ENCODE results near the gene OVAAL. TPM values are rescaled to one million over a fixed set of nuclear protein-coding genes. Genes with fewer than 3 reads are reported as not detected.
"Not testable (repeated sequence)": the region's sequence is repeated elsewhere in the genome, so short reads cannot be mapped to it uniquely, and the experiment has no call there.

The OVAAL gene
- total RNA-seq, 1 experiment from 2014 or later: not detected

DNA sequence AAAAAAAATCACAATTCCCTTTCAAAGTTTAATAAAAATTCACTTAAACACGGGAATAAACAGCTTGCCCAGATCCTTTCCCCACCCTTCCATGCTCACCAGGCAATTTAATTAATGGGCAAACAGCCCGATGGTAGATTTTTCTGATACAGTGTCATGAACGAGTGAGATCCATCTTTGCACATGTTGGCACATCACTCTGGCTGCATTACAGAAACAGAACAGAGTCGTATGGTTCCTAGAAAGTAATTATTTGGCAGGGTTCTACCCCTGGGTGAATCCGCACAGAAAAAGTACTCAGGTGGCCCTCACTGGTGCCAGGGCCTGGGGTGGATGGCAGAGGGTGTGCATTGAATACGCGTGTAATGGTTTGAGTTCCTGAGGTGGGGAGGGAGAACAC, 24.6 kb upstream of the OVAAL start:
- peak; percentile 62 for DNase-seq
- H3K36me3 ChIP-seq: no peaks in the 10 kb centered on the region
- H3K9me3 ChIP-seq: no peaks in the 10 kb centered on the region
- no peak overlapping the region for H3K4me3 ChIP-seq
- no peaks in the 10 kb centered on the region for H3K27me3 ChIP-seq

DNA sequence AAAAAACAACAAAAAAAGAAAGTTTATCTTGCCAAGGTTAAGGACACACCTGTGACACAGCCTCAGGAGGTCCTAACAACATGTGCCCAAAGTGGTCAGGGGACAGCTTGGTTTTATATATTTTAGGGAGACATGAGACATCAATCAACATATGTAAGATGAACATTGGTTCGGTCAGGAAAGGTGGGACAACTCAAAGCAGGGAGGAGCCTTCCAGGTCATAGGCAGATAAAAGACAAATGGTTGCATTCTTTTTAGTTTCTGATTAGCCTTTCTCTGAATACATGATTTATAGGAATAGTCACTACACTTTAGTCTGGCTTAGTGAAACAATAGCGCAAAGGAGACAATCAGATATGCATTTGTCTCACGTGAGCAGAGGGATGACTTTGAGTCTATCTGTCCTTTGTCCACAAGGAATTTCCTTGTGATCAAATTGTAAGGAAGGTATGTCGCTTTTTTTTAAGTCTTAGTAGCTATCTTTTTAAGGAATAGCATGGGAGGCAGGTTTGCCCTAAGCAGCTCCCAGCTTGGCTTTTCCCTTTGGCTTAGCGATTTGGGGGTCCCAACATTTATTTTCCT, 23.3 kb upstream of the OVAAL start:
- H3K4me3 ChIP-seq: no peak overlapping the region
- no peaks in the 10 kb centered on the region for H3K27me3 ChIP-seq
- no peaks in the 10 kb centered on the region for H3K36me3 ChIP-seq
- H3K9me3 ChIP-seq: no peaks in the 10 kb centered on the region
- no peak for DNase-seq

DNA sequence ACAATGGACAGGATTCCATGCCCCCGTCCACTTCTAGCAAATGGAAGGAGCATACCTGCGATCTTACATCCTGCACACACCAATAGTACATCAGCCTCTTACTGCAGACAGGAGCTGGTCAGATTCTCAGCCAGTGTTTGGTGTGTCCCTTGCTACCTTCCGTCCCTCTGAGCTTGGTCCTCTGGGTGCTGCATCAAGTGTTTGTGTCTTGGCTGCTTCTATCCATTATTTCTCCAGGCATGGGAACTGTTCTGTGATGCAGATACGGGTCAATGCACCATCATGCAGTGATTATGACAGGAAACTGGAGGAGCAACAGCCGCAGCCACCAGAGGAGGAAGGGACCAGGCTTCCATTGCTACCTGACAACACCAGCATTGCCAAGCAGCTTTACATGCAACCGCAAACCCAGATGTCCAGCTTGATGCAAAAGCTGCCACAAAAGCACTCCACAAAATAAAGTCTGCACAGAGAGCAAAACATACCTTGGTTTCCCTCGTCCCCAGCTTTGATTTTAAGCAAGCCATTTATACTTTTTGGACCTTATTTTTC, 21.9 kb upstream of the OVAAL start:
- DNase-seq: no peak
- H3K9me3 ChIP-seq: no peaks in the 10 kb centered on the region
- no peaks in the 10 kb centered on the region for H3K27me3 ChIP-seq
- no peak overlapping the region for H3K4me3 ChIP-seq
- H3K36me3 ChIP-seq: no peaks in the 10 kb centered on the region

DNA sequence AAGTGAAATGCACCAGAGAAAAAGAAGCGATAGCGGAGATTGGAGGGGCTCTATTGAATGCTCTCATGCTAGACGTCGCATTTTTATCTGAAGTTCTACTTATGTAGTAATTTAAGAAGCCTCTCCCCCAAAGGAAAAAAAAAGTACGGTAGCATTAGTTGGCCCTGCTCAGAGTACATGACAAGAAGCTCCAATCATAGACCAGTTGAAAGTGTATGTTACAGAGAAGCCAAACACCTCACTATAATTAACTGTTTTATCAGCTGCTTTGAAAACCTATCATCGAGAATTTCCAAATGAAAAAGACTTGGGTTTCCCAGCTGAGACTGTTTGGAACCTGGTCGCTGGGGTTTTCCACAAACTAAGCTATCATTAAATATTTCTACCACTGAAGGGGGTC, 19.6 kb upstream of the OVAAL start:
- H3K27me3 ChIP-seq: no peaks in the 10 kb centered on the region
- H3K4me3 ChIP-seq: no peak overlapping the region
- no peaks in the 10 kb centered on the region for H3K9me3 ChIP-seq
- H3K36me3 ChIP-seq: no peaks in the 10 kb centered on the region
- no peak for DNase-seq

DNA sequence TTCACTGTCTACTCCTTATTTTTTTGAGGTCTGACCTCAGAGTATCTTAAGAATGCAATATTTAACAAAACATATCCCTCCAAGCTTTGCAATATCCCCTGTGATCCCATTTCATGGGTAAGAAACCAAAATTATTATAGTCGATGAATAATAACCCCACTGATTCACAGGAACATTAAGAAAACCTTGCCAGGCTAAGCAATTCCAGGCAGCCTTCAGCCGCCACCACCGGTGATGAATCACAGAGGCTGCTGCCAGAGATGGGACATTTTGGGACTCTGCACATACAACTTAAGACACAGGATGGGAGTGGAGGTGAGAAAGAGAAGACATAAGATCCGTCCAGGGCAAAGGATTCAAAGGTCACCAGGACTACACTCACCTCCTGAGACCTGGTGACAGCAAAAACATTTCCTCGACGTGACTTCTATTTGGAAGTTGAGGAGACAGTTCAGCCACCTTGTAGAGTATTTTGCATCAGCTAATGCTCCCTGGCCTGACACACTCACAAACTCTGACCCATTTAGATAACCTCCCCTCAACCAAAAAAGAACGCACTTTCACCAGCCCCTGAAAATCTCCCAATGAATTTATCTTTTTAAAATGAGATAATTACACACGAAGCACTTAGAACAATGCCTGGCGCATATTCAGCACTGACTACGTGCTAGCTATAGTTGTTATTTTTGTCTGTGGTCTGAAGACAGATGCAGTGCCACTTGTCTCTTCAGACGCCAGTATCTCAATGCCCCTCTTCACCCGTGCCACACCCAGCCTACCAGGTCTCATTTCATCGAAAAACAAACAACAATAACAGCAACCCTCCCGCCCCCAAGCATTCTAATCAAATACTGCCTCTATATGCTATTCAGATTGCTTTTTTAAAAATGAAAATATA, 17.8 kb upstream of the OVAAL start:
- Histone ChIP-seq H3K9me3 (no peaks in the 10 kb centered on the region), H3K36me3 (no peaks in the 10 kb centered on the region), H3K27me3 (no peaks in the 10 kb centered on the region), H3K4me3 (no peak overlapping the region)
- DNase-seq: peak; percentile 81

DNA sequence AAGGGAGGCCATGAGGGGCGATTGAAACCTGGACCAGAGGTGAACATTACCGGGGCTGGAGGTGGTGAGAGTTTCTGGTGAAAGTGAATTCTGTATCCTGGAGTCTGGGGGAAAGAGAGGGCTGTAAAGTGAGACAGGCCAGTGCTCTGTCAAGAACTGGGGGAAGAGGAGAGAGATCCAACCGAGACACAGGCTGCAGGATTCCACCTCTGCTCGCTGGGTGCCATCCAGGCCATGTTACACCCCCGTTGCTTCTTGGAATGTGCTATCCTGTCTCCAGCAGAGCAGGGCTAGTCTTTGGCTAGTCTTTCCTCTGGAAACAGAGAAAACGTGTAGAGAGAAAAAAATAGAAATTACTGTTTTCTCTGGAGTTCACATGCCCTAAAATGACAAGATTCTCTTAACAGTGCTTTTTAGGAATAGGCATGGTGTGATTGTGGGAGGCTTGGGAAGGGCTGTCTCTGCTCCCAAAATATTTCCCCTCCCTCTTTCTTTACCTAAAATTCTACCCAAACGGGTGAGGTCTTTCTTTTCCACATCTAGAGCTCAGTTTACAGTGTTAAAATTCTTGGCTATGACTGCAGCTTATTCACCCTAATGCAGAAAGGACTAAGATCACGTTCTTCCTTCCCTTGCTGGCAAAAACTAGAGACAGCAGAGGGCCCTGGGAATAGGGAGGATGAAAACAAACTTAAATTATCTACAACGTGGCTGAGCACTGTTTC, 16.5 kb upstream of the OVAAL start:
- peak; percentile 80 for DNase-seq
- no peaks in the 10 kb centered on the region for H3K27me3 ChIP-seq
- H3K4me3 ChIP-seq: no peak overlapping the region
- no peaks in the 10 kb centered on the region for H3K9me3 ChIP-seq
- H3K36me3 ChIP-seq: no peaks in the 10 kb centered on the region

DNA sequence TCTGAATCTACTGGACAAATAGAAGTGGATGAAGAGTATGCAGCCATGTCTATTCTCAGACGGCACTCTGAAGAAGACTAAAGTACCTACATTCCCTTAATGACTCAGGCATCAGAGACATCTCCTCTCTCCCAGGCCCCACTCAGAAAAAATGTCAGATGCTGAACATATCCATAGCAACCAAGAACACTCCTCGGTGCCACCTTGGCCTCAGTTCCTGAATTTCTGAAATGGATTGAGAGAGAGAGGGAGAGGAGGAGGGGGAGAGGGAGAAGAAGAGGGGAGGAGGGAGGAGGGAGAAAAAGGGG, 16.0 kb upstream of the OVAAL start:
- H3K36me3 ChIP-seq: no peaks in the 10 kb centered on the region
- peak; percentile 15 for DNase-seq

DNA sequence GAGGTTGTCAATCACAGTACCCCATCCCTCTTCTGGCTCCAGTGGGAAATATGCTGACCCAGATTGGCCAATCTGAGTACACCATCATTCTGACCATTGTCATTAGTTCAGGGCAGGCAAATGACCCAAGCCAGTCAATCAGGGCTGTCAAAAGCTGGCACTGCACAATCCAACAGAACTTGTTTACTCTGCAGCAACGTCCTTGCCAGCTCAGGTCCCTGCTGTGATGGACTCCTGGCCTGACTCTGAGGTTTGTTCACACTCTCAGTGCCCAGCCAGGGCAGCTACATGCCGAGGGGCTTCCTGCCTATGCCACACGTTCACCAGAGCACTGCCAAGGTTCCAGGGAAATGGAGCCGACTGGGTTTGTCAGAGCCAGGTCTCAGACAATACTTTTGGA, 14.7 kb upstream of the OVAAL start:
- Histone ChIP-seq H3K36me3 (no peaks in the 10 kb centered on the region), H3K4me3 (no peak overlapping the region), H3K27me3 (no peaks in the 10 kb centered on the region), H3K9me3 (no peaks in the 10 kb centered on the region)
- DNase-seq: peak; percentile 58

More for the DNA sequence above, 16.0 kb upstream of the OVAAL start:
- Histone ChIP-seq H3K27me3 (no peaks in the 10 kb centered on the region), H3K9me3 (no peaks in the 10 kb centered on the region), H3K4me3 (no peak overlapping the region)

DNA sequence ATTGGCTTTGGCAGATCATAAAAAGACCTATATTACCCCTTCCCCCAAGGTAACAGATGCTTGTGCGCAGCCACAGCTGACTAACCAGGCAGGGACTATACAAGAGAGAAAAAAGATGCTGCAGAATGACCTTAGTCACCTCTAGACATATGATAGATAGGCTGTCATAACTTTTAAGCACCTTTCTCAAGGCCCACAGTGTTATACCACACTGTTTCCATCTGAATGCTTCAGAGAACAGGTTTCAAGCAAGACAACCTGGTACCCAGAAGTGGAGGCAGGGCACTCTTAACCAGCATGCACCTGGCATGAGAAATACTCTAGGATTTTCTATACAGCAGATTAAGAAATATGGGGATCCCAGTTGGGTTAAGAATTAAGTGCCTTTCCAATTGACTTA, 12.8 kb upstream of the OVAAL start:
- no peak for DNase-seq
- no peak overlapping the region for H3K4me3 ChIP-seq
- H3K36me3 ChIP-seq: no peaks in the 10 kb centered on the region
- no peaks in the 10 kb centered on the region for H3K27me3 ChIP-seq
- H3K9me3 ChIP-seq: no peaks in the 10 kb centered on the region

DNA sequence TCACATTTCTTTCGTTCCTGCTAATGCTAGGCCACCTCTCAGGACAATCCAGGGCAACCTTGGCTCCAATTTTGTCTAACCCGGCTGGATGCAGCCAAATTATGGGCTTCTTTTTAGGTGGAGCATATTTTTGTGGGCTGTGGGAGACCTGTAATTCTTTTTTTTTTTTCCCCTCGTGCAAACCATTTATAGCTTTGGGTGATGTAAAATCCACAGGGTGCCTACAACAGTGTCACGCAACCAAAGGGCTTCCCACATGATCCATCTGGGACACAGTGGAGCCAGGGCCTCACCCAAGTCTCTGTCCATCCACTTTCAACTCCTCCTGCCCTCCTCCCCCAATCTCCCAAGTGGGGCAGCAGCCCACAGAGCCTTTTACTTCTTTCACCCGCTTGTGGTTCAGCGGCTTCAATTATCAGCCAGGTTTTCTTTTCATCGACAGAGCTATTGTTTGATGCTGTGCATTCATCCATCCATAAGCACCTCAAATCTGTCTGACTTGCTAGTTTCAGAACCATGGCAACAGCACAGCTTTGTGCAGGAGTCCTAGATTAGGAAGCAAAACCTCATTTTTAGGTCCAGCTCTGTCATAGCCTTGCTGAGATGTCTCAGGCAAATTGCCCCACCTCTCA, 10.0 kb upstream of the OVAAL start:
- Histone ChIP-seq H3K9me3 (no peaks in the 10 kb centered on the region), H3K27me3 (no peaks in the 10 kb centered on the region), H3K36me3 (no peaks in the 10 kb centered on the region), H3K4me3 (no peak overlapping the region)
- DNase-seq: no peak

DNA sequence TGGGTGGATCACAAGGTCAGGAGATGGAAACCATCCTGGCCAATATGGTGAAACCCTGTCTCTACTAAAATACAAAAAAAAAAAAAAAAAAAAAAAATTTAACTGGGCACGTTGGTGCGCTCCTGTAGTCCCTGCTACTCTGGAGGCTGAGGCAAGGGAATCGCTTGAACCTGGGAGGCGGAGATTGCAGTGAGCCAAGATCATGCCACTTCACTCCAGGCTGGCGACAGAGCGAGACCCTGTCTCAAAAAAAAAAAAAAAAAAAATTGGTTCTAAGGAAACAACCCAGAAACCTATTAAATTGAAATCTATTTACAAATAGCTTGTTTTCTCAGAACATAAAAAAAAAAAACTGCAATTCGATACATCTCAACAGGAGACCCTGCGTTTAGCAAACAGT, 9.0 kb upstream of the OVAAL start:
- H3K27me3 ChIP-seq, H3K9me3 ChIP-seq, DNase-seq, H3K36me3 ChIP-seq, H3K4me3 ChIP-seq: not testable (repeated sequence)

DNA sequence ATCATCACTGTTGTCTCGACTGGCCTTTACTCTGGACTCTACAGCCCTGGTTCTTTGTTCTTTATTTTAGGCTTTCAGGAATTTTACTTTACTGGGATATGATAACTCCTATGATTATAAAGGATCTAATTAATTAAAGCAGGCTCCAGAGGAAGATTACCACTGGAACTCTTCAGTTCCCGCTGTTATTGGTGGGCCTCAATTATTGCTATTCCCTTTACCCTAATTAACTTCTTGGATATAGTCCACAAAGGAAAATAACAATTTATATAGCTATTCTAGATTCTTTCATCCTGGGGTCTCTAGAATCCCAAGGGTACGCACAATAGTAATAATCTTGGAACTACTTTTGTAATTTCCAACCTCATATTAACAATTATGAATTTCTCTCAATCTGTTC, 8.5 kb upstream of the OVAAL start:
- Histone ChIP-seq H3K9me3 (no peaks in the 10 kb centered on the region), H3K36me3 (no peaks in the 10 kb centered on the region), H3K4me3 (no peak overlapping the region), H3K27me3 (no peaks in the 10 kb centered on the region)
- no peak for DNase-seq

DNA sequence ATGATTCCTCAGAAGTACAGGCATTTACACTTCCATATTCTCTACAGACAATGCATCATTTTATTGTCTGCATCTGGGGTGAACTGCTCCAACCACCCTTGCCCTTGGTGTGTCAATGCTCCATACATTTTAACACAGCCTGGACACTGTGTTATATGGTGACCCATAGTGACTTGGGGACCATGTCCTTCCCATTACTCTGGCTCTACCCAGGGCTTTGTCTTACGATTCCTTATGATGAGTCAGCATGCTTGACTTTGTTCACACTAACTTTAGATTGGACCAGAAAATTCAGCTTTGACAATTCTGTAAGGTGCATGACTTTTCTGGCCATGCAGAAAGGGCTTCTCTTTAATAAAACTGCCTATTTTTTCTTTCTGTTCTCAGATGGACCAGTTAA, 6.8 kb upstream of the OVAAL start:
- no peak for DNase-seq
- Histone ChIP-seq H3K9me3 (no peaks in the 10 kb centered on the region), H3K36me3 (no peaks in the 10 kb centered on the region), H3K27me3 (no peaks in the 10 kb centered on the region), H3K4me3 (no peak overlapping the region)

DNA sequence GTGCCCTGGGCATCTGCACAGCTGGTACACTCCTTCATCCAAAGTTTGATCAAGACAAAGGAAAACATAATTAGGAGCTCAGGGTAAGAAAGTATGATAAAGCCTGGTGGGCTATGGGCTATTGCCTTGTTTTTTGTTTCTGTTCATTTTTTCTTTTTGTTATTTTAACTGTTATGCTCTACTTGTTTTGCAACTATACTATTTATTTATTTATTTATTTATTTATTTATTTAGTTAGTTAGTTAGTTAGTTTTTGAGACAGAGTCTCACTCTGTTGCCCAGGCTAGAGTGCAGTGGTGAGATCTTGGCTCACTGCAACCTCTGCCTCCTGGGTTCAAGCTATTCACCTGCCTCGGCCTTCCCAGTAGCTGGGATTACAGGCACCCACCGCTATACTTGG, 5.7 kb upstream of the OVAAL start:
- H3K4me3 ChIP-seq, H3K27me3 ChIP-seq, H3K36me3 ChIP-seq, H3K9me3 ChIP-seq, DNase-seq: not testable (repeated sequence)

DNA sequence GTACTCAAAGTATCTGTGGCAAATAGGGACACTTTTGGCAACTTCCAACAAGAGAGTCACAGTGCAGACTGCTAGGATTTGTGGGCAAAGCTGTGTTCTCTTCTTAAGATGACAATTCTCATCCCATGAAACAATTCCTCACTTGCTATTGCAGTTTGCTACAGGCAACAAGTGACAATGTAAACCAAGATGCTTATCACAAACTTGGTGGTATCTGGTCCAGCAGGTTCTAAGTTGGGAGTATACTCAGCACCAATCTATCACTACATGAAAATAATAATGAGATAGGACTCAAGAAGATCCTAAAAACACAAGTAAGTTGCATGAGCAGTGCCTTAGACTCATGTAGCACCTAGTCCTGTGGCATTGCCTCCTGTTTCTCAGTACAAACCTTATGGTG, 3.4 kb upstream of the OVAAL start:
- Histone ChIP-seq H3K4me3 (no peak overlapping the region), H3K9me3 (no peaks in the 10 kb centered on the region), H3K27me3 (no peaks in the 10 kb centered on the region), H3K36me3 (no peaks in the 10 kb centered on the region)
- DNase-seq: no peak

DNA sequence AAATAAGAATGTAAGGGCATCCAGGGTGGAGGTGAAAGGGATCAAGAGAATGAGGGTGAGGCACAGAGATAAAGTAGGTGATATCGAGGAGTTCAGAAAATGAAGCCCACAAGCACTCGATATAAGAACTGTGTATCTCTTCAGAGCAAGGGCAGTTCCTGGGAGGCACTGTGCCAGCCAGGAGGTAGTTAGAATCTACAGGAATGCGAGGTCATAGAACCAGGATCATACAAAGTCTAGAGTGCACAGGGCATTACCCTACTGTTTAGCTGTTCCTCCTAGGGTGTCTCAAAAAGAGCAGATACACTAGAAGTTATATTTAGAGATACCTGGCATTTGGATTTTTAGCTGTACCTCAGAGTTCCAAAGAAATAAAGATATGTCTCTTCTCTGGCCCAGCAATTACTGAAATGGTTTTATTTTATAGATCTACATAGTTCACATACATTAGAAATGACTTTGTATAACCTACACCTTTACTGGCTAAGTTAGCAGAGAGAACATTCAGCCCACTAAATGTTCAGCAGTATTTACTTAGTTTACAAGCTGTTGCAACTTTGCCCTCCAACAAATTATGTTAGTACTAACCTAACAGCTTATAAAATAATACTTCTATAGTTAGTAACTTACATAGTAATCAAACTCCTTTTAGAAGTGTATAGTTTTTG, 1.6 kb downstream of the OVAAL start:
- no peak overlapping the region for H3K4me3 ChIP-seq
- DNase-seq: no peak

More for the DNA sequence above, 1.6 kb downstream of the OVAAL start:
- no peaks in the 10 kb centered on the region; the same call in 1 of the 2 replicates for H3K9me3 ChIP-seq
- H3K27me3 ChIP-seq: no peaks in the 10 kb centered on the region
- no peaks in the 10 kb centered on the region for H3K36me3 ChIP-seq

All from MG63 (cell line).